Fibroblast of mammary gland (primary cell): ENCODE data around the gene PRKCQ.

ENCODE experiments used
- DNase-seq: peaks from one replicate; pipeline ENCODE4 v3.0.0-alpha.2; 2010; ENCODE audit warnings: low read depth
- H3K4me3 ChIP-seq: 2 replicates; pipeline ENCODE4 v1.5.1; 2011; ENCODE audit warnings: low read depth, mild to moderate bottlenecking, low read length, moderate library complexity; ENCODE audit not compliant: control insufficient read depth
- CTCF ChIP-seq: conservative IDR thresholded peaks from 2 replicates; pipeline ENCODE4 v1.5.1; 2011; ENCODE audit warnings: low read depth, low read length, inconsistent platforms; ENCODE audit not compliant: control insufficient read depth, insufficient read depth

PRKCQ gene

GRCh38 chr10:6617309-6618076 lies 37.4 kb upstream of the PRKCQ start:
- no peak overlapping the region for H3K4me3 ChIP-seq
- DNase-seq, result no peak
- no peak for TF ChIP-seq CTCF

- TF ChIP-seq CTCF, result no peak
- DNase-seq, result no peak
- no peak overlapping the region for H3K4me3 ChIP-seq
Observed at GRCh38 chr10:6615971-6616370, 35.9 kb upstream of the PRKCQ start.

GRCh38 chr10:6612371-6612770 lies 32.3 kb upstream of the PRKCQ start:
- no peak for DNase-seq
- no peak for TF ChIP-seq CTCF
- H3K4me3 ChIP-seq, result no peak overlapping the region

- TF ChIP-seq CTCF, result no peak
- no peak overlapping the region for H3K4me3 ChIP-seq
- no peak for DNase-seq
Observed at GRCh38 chr10:6610647-6611046, 30.6 kb upstream of the PRKCQ start.

GRCh38 chr10:6609625-6610024 lies 29.5 kb upstream of the PRKCQ start:
- no peak overlapping the region for H3K4me3 ChIP-seq
- no peak for TF ChIP-seq CTCF
- no peak for DNase-seq

GRCh38 chr10:6607778-6608177 lies 27.7 kb upstream of the PRKCQ start:
- H3K4me3 ChIP-seq, result no peak overlapping the region

More at GRCh38 chr10:6607778-6608177, 27.7 kb upstream of the PRKCQ start:
- no peak for TF ChIP-seq CTCF
- no peak for DNase-seq
